ENCODE data around the gene B3GALNT2.
"Not testable (repeated sequence)": the region's sequence is repeated elsewhere in the genome, so short reads cannot be mapped to it uniquely, and the experiment has no call there.

The B3GALNT2 gene

GRCh38 chr1:235504122-235504493 lies at the start of gene B3GALNT2:
Gene B3GALNT2, minus strand, starts transcription at chr1:235504452. Its CDS starts 200 bp downstream, at chr1:235504252.
- no peak for TF ChIP-seq JUND (IDR thresholded peaks at IDR 0.05; ENCODE audit: low read depth)
- no peak for DNase-seq (ENCODE audit: low read depth in 1 of 2, low spot score in 1 of 2)
- in situ Hi-C loops (cut with HindIII; ENCODE audit: low pct_unique_long_range_greater_than_20kb, low sequenced_read_pairs), result no loop called here

- no peak for DNase-seq (ENCODE audit: low read depth in 1 of 2, low spot score in 1 of 2)
- in situ Hi-C loops (cut with HindIII; ENCODE audit: low pct_unique_long_range_greater_than_20kb, low sequenced_read_pairs), result no loop called here
- no peak for TF ChIP-seq JUND (IDR thresholded peaks at IDR 0.05; ENCODE audit: low read depth)
Measured at GRCh38 chr1:235553112-235553551, 48.9 kb upstream of the B3GALNT2 start.

- DNase-seq (ENCODE audit: low read depth in 1 of 2, low spot score in 1 of 2), result no peak
- in situ Hi-C loops (cut with HindIII; ENCODE audit: low pct_unique_long_range_greater_than_20kb, low sequenced_read_pairs), result no loop called here
- TF ChIP-seq JUND (IDR thresholded peaks at IDR 0.05; ENCODE audit: low read depth), result no peak
Measured at GRCh38 chr1:235552146-235552716, 48.0 kb upstream of the B3GALNT2 start.

- no peak for TF ChIP-seq JUND (IDR thresholded peaks at IDR 0.05; ENCODE audit: low read depth)
- in situ Hi-C loops (cut with HindIII; ENCODE audit: low pct_unique_long_range_greater_than_20kb, low sequenced_read_pairs), result no loop called here
- no peak for DNase-seq (ENCODE audit: low read depth in 1 of 2, low spot score in 1 of 2)
Measured at GRCh38 chr1:235549351-235550139, 45.3 kb upstream of the B3GALNT2 start.

GRCh38 chr1:235546369-235547155 lies 42.3 kb upstream of the B3GALNT2 start:
- DNase-seq (ENCODE audit: low read depth in 1 of 2, low spot score in 1 of 2); in situ Hi-C loops (cut with HindIII; ENCODE audit: low pct_unique_long_range_greater_than_20kb, low sequenced_read_pairs): not testable (repeated sequence)

- no peak for DNase-seq (ENCODE audit: low read depth in 1 of 2, low spot score in 1 of 2)
- TF ChIP-seq JUND (IDR thresholded peaks at IDR 0.05; ENCODE audit: low read depth), result no peak
- in situ Hi-C loops (cut with HindIII; ENCODE audit: low pct_unique_long_range_greater_than_20kb, low sequenced_read_pairs), result no loop called here
Measured at GRCh38 chr1:235545292-235545930, 41.2 kb upstream of the B3GALNT2 start.

GRCh38 chr1:235542845-235543244 lies 38.6 kb upstream of the B3GALNT2 start:
- DNase-seq (ENCODE audit: low read depth in 1 of 2, low spot score in 1 of 2); in situ Hi-C loops (cut with HindIII; ENCODE audit: low pct_unique_long_range_greater_than_20kb, low sequenced_read_pairs): not testable (repeated sequence)

- no peak for TF ChIP-seq JUND (IDR thresholded peaks at IDR 0.05; ENCODE audit: low read depth)
- DNase-seq (ENCODE audit: low read depth in 1 of 2, low spot score in 1 of 2), result no peak
- in situ Hi-C loops (cut with HindIII; ENCODE audit: low pct_unique_long_range_greater_than_20kb, low sequenced_read_pairs), result no loop called here
Measured at GRCh38 chr1:235533476-235534168, 29.4 kb upstream of the B3GALNT2 start.

GRCh38 chr1:235532360-235532759 lies 28.1 kb upstream of the B3GALNT2 start:
- no peak for TF ChIP-seq JUND (IDR thresholded peaks at IDR 0.05; ENCODE audit: low read depth)
- no peak for DNase-seq (ENCODE audit: low read depth in 1 of 2, low spot score in 1 of 2)
- in situ Hi-C loops (cut with HindIII; ENCODE audit: low pct_unique_long_range_greater_than_20kb, low sequenced_read_pairs), result no loop called here

GRCh38 chr1:235527196-235527814 lies 23.1 kb upstream of the B3GALNT2 start:
- in situ Hi-C loops (cut with HindIII; ENCODE audit: low pct_unique_long_range_greater_than_20kb, low sequenced_read_pairs), result no loop called here
- no peak for TF ChIP-seq JUND (IDR thresholded peaks at IDR 0.05; ENCODE audit: low read depth)
- DNase-seq (ENCODE audit: low read depth in 1 of 2, low spot score in 1 of 2), result no peak

- no peak for DNase-seq (ENCODE audit: low read depth in 1 of 2, low spot score in 1 of 2)
- in situ Hi-C loops (cut with HindIII; ENCODE audit: low pct_unique_long_range_greater_than_20kb, low sequenced_read_pairs), result no loop called here
- TF ChIP-seq JUND (IDR thresholded peaks at IDR 0.05; ENCODE audit: low read depth), result no peak
Measured at GRCh38 chr1:235525314-235525713, 21.1 kb upstream of the B3GALNT2 start.

Measured in T47D (cell line).